ENCODE data around the gene TEX14.

The TEX14 gene, protein sequence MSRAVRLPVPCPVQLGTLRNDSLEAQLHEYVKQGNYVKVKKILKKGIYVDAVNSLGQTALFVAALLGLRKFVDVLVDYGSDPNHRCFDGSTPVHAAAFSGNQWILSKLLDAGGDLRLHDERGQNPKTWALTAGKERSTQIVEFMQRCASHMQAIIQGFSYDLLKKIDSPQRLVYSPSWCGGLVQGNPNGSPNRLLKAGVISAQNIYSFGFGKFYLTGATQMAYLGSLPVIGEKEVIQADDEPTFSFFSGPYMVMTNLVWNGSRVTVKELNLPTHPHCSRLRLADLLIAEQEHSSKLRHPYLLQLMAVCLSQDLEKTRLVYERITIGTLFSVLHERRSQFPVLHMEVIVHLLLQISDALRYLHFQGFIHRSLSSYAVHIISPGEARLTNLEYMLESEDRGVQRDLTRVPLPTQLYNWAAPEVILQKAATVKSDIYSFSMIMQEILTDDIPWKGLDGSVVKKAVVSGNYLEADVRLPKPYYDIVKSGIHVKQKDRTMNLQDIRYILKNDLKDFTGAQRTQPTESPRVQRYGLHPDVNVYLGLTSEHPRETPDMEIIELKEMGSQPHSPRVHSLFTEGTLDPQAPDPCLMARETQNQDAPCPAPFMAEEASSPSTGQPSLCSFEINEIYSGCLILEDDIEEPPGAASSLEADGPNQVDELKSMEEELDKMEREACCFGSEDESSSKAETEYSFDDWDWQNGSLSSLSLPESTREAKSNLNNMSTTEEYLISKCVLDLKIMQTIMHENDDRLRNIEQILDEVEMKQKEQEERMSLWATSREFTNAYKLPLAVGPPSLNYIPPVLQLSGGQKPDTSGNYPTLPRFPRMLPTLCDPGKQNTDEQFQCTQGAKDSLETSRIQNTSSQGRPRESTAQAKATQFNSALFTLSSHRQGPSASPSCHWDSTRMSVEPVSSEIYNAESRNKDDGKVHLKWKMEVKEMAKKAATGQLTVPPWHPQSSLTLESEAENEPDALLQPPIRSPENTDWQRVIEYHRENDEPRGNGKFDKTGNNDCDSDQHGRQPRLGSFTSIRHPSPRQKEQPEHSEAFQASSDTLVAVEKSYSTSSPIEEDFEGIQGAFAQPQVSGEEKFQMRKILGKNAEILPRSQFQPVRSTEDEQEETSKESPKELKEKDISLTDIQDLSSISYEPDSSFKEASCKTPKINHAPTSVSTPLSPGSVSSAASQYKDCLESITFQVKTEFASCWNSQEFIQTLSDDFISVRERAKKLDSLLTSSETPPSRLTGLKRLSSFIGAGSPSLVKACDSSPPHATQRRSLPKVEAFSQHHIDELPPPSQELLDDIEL (N-terminal part only)

DNA sequence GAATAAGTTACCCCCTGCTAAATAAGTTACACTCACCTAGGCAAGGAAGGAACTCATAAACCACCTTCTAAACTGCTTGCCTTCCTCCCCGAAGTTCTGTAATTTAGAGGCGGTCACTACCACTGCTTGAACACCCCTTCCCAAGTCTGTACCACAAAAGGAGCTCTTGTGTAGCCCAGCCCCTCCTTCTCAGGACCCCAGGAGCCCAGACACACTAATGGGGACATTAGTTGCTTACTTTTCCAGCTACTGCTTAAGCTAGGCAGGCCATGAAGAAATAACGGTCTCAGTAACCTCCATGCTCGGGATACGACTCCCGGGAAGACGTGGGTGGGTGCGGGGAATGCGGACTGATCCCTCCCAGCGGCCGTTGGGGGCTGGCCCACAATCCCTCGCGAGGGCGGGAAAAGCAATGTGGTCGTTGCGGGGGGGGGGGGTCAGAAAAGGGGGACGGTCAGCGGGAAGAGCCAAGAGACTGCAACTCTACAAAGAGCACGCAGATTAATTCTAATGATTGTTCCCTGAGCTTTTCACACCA, at the start of gene TEX14:
TEX14 (minus strand) TSS at position 345 of the 538 bp plus-strand sequence. CDS start 40,044 bp downstream, outside the sequence.
- DNase-seq (ENCODE audit: low spot score): no peak

DNA sequence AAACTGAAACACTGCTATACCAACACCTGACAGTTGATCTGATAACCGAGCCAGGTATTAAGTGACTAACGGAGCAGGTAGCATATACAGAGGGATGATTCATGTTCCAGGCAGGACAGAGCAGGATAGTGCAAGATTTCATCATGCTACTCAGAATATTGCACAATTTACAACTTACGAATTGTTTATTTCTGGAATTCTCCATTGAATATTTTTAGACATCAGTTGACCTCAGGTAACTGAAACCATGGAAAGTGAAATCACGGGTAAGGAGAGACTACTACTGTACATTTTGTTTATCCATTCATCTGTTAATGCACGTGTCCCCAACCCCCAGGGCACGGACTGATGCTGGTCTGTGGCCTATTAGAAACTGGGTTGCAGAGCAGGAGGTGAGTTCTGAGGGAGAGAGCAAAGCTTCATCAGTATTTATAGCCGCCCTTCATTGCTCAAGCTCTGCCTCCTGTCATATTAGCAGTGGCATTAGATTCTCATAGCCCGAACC, 49.3 kb upstream of the TEX14 start:
- no peak for DNase-seq (ENCODE audit: low spot score)

DNA sequence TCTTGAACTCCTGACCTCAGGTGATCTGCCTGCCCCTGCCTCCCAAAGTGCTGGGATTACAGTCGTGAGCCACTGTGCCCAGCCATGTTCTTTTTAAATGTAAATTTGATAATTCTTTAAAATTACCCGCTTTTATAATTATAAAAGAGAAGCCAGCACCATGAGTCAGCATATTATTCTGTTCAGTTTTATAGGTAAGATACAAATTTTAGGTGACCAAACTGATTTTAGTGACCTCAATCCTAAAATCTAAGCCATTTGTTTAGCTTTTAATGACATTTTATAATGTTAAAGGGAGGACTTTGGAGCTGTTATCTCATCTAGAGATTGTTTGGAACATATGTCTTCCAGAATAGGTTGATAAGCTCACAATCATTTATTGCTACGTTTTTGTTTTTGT, 43.0 kb upstream of the TEX14 start:
- no peak for DNase-seq (ENCODE audit: low spot score)

DNA sequence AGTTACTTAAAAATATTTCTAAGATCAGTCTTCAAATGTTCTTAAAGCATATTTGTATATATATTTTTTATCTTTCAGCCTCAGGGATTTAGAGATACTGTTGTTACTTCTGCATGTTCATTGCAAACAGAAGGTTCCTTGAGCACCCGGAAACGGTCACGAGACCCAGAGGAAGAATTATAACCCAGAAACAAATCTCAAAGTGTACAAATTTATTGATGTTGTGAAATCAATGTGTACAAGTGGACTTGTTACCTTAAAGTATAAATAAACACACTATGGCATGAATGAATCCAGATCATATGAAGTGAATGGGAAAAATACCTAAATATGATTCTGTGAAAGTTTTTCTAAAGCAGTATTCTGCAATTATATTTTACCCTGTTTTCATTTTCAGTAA, 42.2 kb upstream of the TEX14 start:
- no peak for DNase-seq (ENCODE audit: low spot score)

DNA sequence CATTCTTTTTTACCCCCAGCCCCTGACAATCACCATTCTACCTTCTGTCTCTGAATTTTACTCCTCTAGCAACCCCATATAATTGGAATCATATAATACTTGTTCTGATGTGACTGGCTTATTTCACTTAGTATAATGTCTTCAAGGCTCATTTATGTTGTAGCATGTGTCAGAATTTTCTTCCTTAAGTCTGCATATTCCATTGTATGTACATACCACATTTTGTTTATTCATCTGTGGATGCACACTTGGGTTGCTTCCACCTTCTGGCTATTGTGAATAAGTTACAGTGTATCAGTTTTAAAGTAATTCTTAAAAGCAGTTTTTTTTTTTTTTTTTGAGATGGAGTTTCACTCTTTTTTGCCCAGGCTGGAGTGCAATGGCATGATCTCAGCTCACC, 39.1 kb upstream of the TEX14 start:
- DNase-seq (ENCODE audit: low spot score): no peak

DNA sequence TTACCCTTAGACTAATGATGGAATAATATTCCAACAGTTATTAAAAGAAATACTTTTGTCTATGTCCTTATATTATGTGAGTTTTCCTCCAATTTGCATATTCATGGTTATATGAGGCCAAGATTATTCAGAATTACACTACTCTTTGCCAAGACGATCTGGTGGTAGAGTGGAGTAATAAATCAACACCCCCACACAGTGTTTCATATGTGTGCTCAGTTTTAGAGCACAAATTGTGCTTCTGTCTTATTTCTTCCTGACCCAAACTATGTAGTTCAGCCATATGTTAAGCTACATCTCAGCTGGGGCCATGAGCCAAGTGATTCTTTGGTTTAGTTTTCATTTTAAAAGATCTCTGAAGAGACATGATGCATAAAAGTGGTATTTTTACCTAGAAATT, 37.0 kb upstream of the TEX14 start:
- DNase-seq (ENCODE audit: low spot score): no peak

DNA sequence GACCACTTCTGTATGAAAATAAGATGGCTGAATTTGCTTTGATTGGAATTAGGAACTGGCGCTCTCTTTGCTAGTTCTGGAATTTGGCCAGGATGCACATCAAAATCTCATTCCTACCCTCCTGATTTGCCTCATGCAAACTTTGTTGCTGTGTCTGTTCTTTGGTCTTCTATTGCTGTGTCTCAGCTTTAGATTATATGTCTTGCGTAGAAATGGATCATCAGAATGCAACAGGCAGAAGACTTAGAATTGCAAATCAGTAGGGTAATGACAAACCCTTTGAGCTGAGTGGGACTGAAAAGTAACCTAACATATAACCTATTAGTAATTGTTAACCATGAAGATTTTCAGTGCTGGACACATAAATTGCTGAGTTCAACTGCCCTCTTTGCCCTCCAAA, 30.9 kb upstream of the TEX14 start:
- no peak for DNase-seq (ENCODE audit: low spot score)

DNA sequence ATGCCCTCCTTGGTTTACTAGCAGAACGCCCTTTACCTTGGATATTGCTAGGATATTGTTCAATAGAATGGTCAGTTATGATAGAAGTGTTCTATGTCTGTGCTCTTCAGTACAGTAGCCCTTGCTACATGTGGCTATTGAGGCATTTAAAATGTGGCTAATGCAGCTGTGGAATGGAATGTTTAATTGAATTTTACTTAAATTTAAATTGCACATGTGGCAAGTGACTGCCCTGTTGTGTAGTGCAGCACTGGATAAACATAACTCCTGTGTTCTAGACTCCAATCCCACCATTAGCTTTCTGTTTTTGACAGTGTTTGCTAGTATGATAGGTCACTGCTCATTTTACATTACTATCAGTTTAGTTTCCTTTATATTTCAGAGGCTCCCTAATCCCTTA, 30.4 kb upstream of the TEX14 start:
- DNase-seq (ENCODE audit: low spot score): no peak

DNA sequence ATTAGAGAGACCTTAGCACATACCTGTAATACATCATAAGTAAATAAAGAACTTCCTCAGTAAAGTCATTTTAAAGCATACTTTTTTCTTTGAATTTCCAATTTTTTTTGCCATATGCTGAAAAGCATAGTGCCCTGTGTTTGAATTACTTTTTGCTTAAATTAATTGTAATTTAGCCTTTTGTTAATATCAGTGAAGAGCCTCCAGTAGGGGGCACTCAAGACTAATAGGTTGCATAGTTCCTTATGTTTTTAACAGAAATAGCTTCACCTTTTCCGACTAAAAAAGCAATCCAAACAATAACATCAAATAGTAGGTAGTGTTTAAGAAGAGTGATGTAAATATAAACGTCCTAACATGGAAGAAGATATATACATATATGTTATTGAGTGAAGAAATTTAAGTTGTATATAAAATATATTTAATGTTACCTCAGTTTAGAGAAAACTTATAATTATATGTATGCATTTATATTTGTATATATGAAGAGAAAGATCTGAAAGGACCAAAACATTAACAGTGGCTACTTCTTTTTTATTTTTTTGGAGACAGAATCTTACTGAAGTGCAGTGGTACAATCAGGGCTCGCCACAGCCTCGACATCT, 19.2 kb upstream of the TEX14 start:
- peak; percentile 30 for DNase-seq (ENCODE audit: low spot score)

DNA sequence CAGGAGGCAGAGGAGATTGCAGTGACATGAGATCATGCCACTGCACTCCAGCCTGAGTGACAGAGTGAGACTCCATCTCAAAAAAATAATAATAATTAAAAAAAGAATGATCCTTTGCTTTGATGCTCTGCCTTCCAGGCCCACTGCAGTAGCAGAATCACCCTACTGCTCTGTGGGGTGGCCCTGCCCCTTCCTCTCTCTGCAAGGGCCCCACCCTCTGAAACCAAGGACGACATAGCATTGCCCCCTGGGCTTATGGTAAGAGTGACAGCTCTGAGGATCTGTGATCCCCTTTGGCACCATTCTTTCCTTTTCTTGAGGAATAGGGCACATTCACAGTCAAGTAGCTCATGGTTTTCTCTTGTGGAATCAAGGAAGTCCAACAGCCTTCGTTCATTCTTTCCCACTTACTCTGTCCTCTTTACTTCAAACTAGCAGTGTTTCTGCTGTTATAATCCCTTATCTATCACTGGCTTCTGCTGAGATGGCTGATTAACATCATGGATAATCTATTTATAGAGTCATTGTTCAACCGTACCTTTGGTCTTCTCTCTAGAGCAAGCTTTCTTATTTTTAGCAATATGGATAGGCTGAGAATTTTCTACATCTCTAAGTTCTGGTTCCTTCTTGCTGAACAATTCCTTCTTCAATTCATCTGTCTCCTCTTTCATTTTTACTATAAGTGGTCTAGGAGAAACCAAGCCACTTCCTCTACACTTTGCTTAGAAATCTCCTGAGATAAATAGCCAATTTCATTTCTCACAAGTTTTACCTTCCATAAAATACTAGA, 14.7 kb upstream of the TEX14 start:
- no peak for DNase-seq (ENCODE audit: low spot score)

DNA sequence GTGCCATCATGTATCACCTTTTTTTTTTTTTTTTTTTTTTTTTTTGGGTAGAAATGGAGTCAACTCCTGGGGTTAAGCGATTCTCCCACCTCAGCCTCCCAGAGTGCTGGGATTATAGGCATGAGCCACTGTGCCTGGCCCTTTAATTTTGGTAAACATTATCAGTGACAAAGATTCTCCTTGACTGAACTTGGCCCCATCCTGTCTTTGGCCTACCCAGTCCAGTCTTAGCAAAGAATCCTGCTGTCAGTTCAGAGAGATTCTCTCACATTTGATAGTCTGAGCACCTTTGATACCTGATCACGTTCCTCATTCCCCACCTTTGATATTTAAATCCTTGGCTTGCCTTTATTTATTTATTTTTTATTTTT, 12.1 kb upstream of the TEX14 start:
- no peak for DNase-seq (ENCODE audit: low spot score)

DNA sequence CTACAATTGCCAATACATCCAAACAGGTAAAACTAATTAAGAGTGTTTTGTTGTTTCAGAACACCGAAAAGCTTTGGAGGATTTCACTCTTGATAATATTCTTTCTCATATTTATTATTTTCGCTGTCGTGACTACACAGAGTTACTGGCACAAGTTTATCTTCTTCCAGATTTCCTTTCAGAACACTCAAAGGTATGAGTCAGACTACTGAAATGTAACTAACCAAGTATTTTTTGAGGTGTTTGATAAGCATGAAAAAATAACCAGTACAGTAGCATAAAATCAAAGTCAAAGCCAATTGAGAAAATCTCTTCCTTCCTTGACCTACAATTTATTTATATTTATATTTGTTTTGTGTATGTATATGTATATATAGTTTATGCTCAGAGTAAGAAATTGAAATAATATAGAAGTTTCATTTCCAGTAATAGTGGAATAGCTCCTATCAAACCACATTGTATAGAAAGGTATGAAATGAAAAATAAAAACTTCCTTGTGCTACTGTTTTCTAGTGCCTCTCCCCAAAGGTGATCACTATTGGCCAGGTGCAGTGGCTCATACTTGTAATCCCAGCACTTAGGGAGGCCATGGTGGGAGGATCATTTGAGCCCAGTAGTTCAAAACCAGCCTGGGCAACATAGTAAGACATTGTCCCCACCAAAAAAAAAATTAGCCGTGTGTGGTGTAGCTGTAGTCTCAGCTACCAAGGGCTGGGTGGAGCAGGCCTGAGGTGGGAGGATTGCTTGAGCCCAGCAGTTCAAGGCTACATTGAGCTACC, 11.5 kb upstream of the TEX14 start:
- no peak for DNase-seq (ENCODE audit: low spot score)

DNA sequence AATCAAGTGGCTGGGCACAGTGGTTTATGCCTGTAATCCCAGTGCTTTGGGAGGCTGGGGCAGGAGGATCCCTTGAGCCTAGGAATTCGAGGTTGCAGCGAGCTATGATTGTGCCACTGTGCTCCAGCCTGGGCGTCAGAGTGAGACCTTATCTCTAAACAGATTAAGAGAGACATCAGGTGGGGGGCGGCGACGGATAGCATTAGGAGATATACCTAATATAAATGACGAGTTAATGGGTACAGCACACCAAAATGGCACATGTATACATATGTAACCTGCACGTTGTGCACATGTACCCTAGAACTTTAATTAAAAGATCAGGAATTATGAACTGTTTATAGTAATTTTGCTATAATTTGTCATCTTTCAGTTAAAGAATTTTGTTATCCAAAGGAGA, 10.9 kb upstream of the TEX14 start:
- DNase-seq (ENCODE audit: low spot score): no peak

DNA sequence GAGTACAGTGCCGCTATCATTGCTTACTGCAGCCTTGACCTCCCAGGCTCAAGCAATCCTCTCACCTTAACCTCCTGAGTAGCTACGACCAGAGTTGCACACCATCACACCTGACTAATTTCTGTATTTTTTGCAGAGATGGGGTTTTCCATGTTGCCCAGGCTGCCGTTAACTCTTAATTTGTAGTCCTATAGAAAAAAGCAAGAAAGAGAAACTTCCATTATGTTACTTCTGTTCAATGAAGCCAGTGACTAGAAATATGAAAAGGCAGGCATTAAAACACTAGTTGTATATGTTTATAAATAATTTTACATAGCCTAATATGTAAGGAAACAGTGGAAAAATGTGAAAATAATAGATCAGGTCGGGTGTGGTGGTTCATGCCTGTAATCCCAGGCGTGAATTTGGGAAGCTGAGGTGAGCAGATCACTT, 10.2 kb upstream of the TEX14 start:
- no peak for DNase-seq (ENCODE audit: low spot score)

DNA sequence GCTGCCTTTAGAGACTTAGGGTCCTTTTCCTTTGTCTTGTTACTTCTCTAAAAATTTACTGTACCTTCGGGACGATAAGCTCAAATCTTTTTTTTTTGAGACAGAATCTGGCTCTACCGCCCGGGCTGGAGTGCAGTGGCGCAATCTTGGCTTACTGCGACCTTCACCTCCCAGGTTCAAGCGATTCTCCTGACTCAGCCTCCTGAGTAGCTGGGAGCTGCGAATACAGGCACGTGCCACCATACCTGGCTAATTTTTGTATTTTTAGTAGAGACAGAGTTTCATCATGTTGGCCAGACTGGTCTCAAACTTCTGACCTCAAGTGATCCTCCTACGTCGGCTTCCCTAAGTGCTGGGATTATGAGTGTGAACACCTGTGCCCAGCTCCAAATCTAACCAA, 7.9 kb upstream of the TEX14 start:
- DNase-seq (ENCODE audit: low spot score): no peak

DNA sequence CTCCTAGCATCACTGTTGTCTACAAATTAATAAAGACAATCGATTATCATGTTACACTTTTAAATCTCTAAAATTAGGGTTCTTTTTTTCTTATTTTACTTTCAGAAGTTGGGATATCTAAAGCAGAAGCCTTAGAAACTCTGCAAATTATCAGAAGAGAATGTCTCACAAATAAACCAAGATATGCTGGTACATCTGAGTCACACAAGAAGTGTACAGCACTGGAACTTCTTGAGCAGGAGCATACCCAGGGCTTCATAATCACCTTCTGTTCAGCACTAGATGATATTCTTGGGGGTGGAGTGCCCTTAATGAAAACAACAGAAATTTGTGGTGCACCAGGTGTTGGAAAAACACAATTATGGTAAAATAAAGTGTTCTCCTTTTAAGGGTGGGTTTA, 3.0 kb upstream of the TEX14 start:
- no peak for DNase-seq (ENCODE audit: low spot score)

DNA sequence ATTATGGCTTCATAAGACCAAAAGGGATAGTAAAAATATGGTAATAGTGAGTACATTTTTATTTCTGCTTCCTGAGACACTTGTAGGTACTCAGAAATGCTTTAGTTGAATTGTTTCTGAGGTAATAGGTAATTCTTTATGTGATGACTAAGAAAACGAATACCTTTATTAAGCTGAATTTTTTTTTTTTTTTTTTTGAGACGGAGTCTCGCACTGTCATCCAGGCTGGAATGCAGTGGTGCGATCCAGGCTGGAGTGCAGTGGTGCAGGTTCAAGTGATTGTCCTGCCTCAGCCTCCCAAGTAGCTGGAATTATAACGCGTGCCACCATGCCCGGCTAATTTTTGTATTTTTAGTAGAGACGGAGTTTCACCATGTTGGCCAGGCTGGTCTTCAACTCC, 2.5 kb upstream of the TEX14 start:
- no peak for DNase-seq (ENCODE audit: low spot score)

DNA sequence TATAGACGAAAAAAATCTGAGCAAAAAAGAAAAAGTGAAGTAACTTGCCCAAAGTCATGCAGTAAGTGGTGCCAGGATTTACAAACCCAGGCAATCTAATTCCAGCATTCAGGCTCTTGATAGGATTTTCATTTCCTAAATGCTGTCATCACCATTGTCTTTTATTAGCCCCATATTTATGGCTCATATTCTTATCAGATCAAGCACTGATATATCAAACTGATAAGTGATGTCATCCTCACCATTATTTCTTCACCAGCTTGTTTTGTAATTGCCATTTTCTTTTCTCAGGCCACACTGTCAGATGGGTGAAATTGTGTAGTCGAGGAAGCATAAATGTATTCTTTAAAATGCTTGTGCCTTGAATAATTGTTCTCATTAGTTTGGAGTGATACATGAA, 1.9 kb upstream of the TEX14 start:
- no peak for DNase-seq (ENCODE audit: low spot score)

DNA sequence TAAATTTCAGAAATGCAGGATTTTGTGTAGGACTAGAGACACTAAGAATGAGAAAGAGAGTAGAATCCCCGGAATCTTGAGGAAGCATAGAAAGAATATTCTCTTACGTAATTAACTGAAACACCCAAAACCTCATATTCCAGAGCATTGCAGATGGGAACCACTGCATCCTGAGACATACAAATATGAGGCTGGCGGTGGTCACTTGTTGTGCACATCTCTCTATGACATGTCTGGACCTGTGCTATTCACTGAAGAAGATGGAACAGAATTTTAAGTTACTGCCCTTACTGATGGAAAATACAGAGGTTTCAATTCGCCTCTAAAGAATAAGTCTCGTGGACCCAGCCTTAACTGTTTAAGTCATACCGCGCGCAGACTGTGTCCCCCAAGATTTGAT, 1.4 kb upstream of the TEX14 start:
- DNase-seq (ENCODE audit: low spot score): no peak
